Measurements from ENCODE around the gene TRAF3IP3.
"Not testable (repeated sequence)": the region's sequence is repeated elsewhere in the genome, so short reads cannot be mapped to it uniquely, and the experiment has no call there.

TRAF3IP3 gene

GRCh38 chr1:209783386-209783785 lies 27.5 kb downstream of the TRAF3IP3 start:
- Histone ChIP-seq H3K4me3 (ENCODE audit: extremely low read depth, insufficient read depth, low read length, poor library complexity, severe bottlenecking) (peak overlapping the region; percentile 61), H3K36me3 (ENCODE audit: control insufficient read depth, insufficient read depth, low read length) (peaks cover 13% of the 10 kb centered on the region), H3K9me3 (ENCODE audit: control insufficient read depth, low read length) (peaks cover 6% of the 10 kb centered on the region), H3K4me1 (ENCODE audit: control insufficient read depth, insufficient read depth, low read length, poor library complexity, severe bottlenecking) (peaks cover 5% of the 10 kb centered on the region), H3K27ac (ENCODE audit: low read depth, low read length, severe bottlenecking) (no peak overlapping the region)
- 87 to 93% methylated on average over 6 of the region's 6 CpGs for WGBS, 2 experiments (ENCODE audit: insufficient coverage in 2 of 2)

- Histone ChIP-seq H3K36me3 (ENCODE audit: control insufficient read depth, insufficient read depth, low read length) (peaks cover 13% of the 10 kb centered on the region), H3K27ac (ENCODE audit: low read depth, low read length, severe bottlenecking) (peak within 1 kb of the TSS; percentile 64), H3K4me3 (ENCODE audit: extremely low read depth, insufficient read depth, low read length, poor library complexity, severe bottlenecking) (peak within 1 kb of the TSS; percentile 61), H3K9me3 (ENCODE audit: control insufficient read depth, low read length) (peaks cover 6% of the 10 kb centered on the region), H3K4me1 (ENCODE audit: control insufficient read depth, insufficient read depth, low read length, poor library complexity, severe bottlenecking) (peaks cover 5% of the 10 kb centered on the region)
- WGBS, 2 experiments (ENCODE audit: insufficient coverage in 2 of 2): 2 to 3% methylated on average over 32 to 42 of the region's 48 CpGs
These were observed 28.7 kb downstream of the TRAF3IP3 start, which contains the start of gene C1orf74 for GRCh38 chr1:209784265-209785169. Gene C1orf74, minus strand, starts transcription at chr1:209784559. Its CDS starts 925 bp downstream, at chr1:209783634.

DNA sequence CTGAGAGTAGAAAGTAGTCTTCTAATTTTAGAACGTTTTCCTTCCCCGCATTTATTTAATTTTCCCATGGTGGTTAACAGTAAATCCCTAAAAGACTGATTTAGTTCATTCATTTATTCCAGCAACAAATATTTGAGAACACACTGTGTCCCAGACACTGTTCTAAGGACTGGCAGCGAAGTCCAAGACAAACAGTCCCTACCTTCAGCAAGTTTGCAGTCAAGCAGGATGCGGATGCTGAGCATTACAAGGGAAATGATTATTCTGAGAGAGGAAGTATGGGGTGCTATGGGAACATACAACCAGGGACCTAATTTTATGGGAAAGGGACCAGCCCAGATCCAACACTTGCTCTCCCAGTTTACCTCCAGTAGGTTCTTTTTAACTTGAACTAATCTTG lies 29.7 kb downstream of the TRAF3IP3 start:
- H3K4me3 ChIP-seq (ENCODE audit: extremely low read depth, insufficient read depth, low read length, poor library complexity, severe bottlenecking): no peak overlapping the region
- 100% methylated on average over 3 of the region's 4 CpGs; no CpG with 5 or more reads in 1 of the 2 experiments for WGBS, 2 experiments (ENCODE audit: insufficient coverage in 2 of 2)
- H3K27ac ChIP-seq (ENCODE audit: low read depth, low read length, severe bottlenecking): no peak overlapping the region
- peaks cover 8% of the 10 kb centered on the region for H3K4me1 ChIP-seq (ENCODE audit: control insufficient read depth, insufficient read depth, low read length, poor library complexity, severe bottlenecking)
- peaks cover 13% of the 10 kb centered on the region for H3K36me3 ChIP-seq (ENCODE audit: control insufficient read depth, insufficient read depth, low read length)
- H3K9me3 ChIP-seq (ENCODE audit: control insufficient read depth, low read length): peaks cover 6% of the 10 kb centered on the region

DNA sequence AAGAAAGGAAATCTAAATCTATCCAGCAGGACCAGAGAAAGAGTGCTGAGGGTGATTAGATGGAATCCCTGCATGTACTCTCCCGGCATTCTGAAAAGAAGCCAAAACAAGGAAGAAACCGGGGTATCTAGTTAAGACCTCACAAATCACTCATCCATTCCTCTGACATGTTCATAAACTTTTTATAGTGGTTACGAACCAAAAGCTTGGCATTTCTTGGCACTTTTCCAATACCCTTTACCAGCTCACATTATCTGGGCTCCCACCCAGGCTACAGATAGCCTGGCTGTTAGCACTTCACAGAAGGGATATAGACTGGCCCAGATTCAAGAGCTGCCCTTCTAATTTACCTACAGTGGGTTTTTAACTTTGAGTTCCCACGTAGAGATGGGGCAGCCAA lies 30.3 kb downstream of the TRAF3IP3 start:
- peaks cover 6% of the 10 kb centered on the region for H3K9me3 ChIP-seq (ENCODE audit: control insufficient read depth, low read length)
- WGBS, 2 experiments (ENCODE audit: insufficient coverage in 2 of 2): 50 to 63% methylated on average over 2 to 4 of the region's 4 CpGs
- H3K4me1 ChIP-seq (ENCODE audit: control insufficient read depth, insufficient read depth, low read length, poor library complexity, severe bottlenecking): peaks cover 10% of the 10 kb centered on the region
- H3K4me3 ChIP-seq (ENCODE audit: extremely low read depth, insufficient read depth, low read length, poor library complexity, severe bottlenecking): no peak overlapping the region
- H3K36me3 ChIP-seq (ENCODE audit: control insufficient read depth, insufficient read depth, low read length): peaks cover 12% of the 10 kb centered on the region
- H3K27ac ChIP-seq (ENCODE audit: low read depth, low read length, severe bottlenecking): no peak overlapping the region

DNA sequence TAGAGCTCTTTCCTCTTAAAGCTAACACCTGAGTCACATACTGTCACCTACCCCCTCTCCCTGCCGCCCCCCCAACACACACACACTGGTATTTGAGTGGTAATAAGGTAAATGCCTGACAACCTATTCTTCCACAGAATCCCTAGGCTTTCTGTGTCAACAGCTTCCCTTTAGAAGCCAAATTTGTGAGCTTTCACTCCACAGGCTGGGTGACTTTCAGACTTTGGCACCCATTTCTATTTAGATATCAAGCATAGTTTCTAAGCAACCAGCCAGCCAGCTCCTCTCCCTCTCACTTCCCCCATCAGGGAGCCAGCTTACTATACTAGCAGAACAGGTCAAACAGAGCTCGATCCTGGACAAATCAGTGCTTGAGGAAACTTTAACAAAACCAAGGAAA lies 31.7 kb downstream of the TRAF3IP3 start:
- Histone ChIP-seq H3K36me3 (ENCODE audit: control insufficient read depth, insufficient read depth, low read length) (peaks cover 6% of the 10 kb centered on the region), H3K4me1 (ENCODE audit: control insufficient read depth, insufficient read depth, low read length, poor library complexity, severe bottlenecking) (peaks cover 10% of the 10 kb centered on the region), H3K4me3 (ENCODE audit: extremely low read depth, insufficient read depth, low read length, poor library complexity, severe bottlenecking) (no peak overlapping the region), H3K9me3 (ENCODE audit: control insufficient read depth, low read length) (peaks cover 6% of the 10 kb centered on the region), H3K27ac (ENCODE audit: low read depth, low read length, severe bottlenecking) (no peak overlapping the region)
- WGBS, 2 experiments (ENCODE audit: insufficient coverage in 2 of 2): 67% methylated on average over 1 of the region's 2 CpGs; no CpG with 5 or more reads in 1 of the 2 experiments

DNA sequence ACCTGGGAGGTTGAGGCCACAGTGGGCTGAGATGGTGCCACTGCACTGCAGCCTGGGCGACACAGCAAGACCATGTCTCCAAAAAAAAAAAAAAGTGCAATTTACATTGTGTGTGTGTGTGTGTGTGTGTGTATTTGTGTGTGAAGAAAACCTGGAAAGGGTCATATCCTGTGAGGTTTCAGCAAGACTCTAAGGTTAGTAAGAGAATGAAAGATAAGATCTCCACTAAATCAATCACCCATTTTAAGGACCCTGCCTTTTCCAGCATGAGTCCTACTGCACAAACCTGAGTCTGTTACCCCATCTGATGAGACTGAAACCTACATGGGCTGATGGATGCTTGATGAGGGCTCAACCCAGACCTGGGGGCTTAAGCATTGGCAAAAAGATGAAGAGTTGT lies 33.4 kb downstream of the TRAF3IP3 start:
- Histone ChIP-seq H3K4me3 (ENCODE audit: extremely low read depth, insufficient read depth, low read length, poor library complexity, severe bottlenecking) (no peak overlapping the region), H3K27ac (ENCODE audit: low read depth, low read length, severe bottlenecking) (no peak overlapping the region), H3K9me3 (ENCODE audit: control insufficient read depth, low read length) (peaks cover 6% of the 10 kb centered on the region), H3K4me1 (ENCODE audit: control insufficient read depth, insufficient read depth, low read length, poor library complexity, severe bottlenecking) (peaks cover 6% of the 10 kb centered on the region), H3K36me3 (ENCODE audit: control insufficient read depth, insufficient read depth, low read length) (no peaks in the 10 kb centered on the region)
- WGBS, 2 experiments (ENCODE audit: insufficient coverage in 2 of 2): no CpG with 5 or more reads among the region's 1 CpG

DNA sequence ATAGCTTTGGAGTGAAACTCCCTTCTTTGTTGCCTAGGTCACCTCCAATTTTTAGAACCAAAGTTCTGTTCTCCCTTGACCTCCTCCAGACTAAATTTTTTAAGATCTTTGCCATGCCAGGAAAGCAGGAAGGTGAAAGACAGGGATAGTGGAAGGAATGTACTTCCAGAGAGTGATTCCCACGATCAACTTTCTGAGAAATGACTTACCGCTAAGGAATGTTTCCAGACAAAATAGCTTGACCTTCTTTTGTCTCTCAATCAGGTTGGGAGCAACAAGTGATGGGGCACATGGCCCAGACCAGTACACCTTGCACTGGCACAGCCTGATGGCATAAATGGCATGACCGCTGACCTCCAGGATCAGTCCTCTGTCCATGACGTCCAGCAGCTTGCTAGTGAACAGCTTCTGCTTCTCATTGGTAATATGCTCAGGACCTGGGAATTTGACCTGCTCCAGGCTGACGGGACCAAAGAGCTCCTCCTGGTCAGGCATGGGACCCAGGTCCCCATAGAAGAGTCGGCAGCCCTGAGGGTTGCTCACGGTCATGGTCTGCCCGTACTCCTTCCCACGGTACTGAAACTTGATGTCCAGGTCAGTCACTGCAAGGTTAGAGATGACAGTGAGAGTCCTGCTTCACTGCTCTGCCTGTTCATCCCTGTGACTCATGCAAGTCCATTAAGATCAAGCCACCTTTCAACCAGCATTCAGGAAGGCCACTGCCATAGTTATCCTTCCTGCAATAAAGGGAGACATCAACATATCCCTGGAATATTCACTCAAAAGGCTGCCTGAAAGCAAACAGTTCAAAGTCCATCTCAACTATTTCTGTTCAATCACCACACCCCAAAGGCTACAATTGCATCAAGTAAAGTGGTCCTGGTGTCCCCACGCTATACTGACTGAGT lies 34.7 kb downstream of the TRAF3IP3 start:
- peak overlapping the region; percentile 23 for H3K27ac ChIP-seq (ENCODE audit: low read depth, low read length, severe bottlenecking)
- WGBS, 2 experiments (ENCODE audit: insufficient coverage in 2 of 2): 82 to 86% methylated on average over 10 of the region's 10 CpGs
- H3K36me3 ChIP-seq (ENCODE audit: control insufficient read depth, insufficient read depth, low read length): no peaks in the 10 kb centered on the region
- peaks cover 6% of the 10 kb centered on the region for H3K4me1 ChIP-seq (ENCODE audit: control insufficient read depth, insufficient read depth, low read length, poor library complexity, severe bottlenecking)
- H3K4me3 ChIP-seq (ENCODE audit: extremely low read depth, insufficient read depth, low read length, poor library complexity, severe bottlenecking): no peak overlapping the region
- no peaks in the 10 kb centered on the region for H3K9me3 ChIP-seq (ENCODE audit: control insufficient read depth, low read length)

DNA sequence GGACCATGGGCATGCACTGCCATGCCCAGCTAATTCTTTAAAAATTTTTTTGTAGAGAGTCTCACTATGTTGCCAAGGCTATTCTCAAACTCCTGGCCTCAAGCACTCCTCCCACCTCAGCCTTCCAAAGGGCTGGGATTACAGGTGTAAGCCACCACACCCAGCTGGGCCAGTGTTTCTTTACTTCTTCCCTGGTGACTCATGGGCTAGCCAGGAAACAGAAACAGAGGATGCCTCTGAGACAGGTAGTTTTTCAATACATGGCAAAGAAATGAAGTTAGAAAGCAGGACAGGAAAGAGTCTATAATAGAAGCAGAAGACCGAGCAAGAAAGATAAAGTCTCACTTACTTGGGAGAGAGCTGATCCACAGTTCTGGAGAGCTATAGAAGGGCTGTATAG lies 36.1 kb downstream of the TRAF3IP3 start:
- Histone ChIP-seq H3K36me3 (ENCODE audit: control insufficient read depth, insufficient read depth, low read length) (no peaks in the 10 kb centered on the region), H3K4me1 (ENCODE audit: control insufficient read depth, insufficient read depth, low read length, poor library complexity, severe bottlenecking) (peaks cover 6% of the 10 kb centered on the region), H3K27ac (ENCODE audit: low read depth, low read length, severe bottlenecking) (no peak overlapping the region), H3K4me3 (ENCODE audit: extremely low read depth, insufficient read depth, low read length, poor library complexity, severe bottlenecking) (no peak overlapping the region), H3K9me3 (ENCODE audit: control insufficient read depth, low read length) (no peaks in the 10 kb centered on the region)
- 43 to 67% methylated on average over 1 of the region's 1 CpG for WGBS, 2 experiments (ENCODE audit: insufficient coverage in 2 of 2)

DNA sequence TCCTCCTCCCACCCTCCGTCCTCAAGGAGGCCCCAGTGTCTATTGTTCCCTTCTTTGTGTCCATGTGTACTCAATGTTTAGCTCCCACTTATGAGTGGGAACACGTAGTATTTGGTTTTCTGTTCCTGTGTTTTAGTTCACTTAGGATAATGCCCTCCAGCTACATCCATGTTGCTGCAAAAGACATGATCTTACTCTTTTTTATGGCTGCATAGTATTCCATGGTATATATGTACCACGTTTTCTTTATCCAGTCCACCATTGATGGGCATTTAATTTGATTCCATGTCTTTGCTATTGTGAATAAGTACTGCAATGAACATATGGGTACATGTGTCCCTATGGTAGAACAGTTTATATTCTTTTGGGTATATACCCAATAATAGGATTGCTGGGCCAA lies 37.9 kb downstream of the TRAF3IP3 start:
- H3K4me1 ChIP-seq (ENCODE audit: control insufficient read depth, insufficient read depth, low read length, poor library complexity, severe bottlenecking); H3K27ac ChIP-seq (ENCODE audit: low read depth, low read length, severe bottlenecking); H3K9me3 ChIP-seq (ENCODE audit: control insufficient read depth, low read length); H3K4me3 ChIP-seq (ENCODE audit: extremely low read depth, insufficient read depth, low read length, poor library complexity, severe bottlenecking); H3K36me3 ChIP-seq (ENCODE audit: control insufficient read depth, insufficient read depth, low read length): not testable (repeated sequence)
- 60% methylated on average over 2 of the region's 3 CpGs; no CpG with 5 or more reads in 1 of the 2 experiments for WGBS, 2 experiments (ENCODE audit: insufficient coverage in 2 of 2)

- Histone ChIP-seq H3K27ac (ENCODE audit: low read depth, low read length, severe bottlenecking) (no peak overlapping the region), H3K4me3 (ENCODE audit: extremely low read depth, insufficient read depth, low read length, poor library complexity, severe bottlenecking) (no peak overlapping the region), H3K9me3 (ENCODE audit: control insufficient read depth, low read length) (no peaks in the 10 kb centered on the region), H3K36me3 (ENCODE audit: control insufficient read depth, insufficient read depth, low read length) (no peaks in the 10 kb centered on the region), H3K4me1 (ENCODE audit: control insufficient read depth, insufficient read depth, low read length, poor library complexity, severe bottlenecking) (no peaks in the 10 kb centered on the region)
- 76 to 91% methylated on average over 5 to 9 of the region's 9 CpGs for WGBS, 2 experiments (ENCODE audit: insufficient coverage in 2 of 2)
These were observed 42.3 kb downstream of the TRAF3IP3 start for GRCh38 chr1:209797978-209798639.
